ENCODE measurements around the gene MAP2K5.

DNA sequence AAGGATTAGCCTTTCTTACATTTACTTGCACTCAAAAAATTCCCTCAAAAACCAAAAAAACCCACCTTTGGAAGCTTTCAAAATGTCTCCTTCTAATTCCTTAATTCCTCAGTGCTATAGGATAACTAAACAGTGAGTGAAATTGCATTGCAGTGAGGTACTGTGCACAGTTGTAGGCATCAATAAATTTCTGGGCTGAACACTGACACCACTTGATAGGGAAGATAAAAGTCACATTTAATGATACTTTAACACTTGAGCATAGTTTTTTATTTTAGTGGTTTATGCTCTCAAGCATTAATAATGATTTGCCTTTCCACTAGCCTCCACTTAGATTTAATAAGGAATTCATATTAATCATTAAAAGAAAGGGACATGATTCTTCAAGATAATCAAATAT, 52.3 kb downstream of the MAP2K5 start:
- no peak for TF ChIP-seq SNAI2 (CRISPR knock-in tag; IDR thresholded peaks at IDR 0.05)
- no peak for TF ChIP-seq TCF4 (CRISPR knock-in tag; IDR thresholded peaks at IDR 0.05; ENCODE audit: borderline replicate concordance)
- TF ChIP-seq RARB (CRISPR knock-in tag; IDR thresholded peaks at IDR 0.05), result no peak
